H9 (cell line): ENCODE data around the gene DLEC1. TPM values are rescaled to one million over a fixed set of nuclear protein-coding genes. Genes with fewer than 3 reads are reported as not detected.

Experiments
- DNase-seq: peaks from one replicate; pipeline ENCODE4 v3.0.0-alpha.2; 2017
- H2AFZ ChIP-seq: one replicate; pipeline ENCODE4 v1.6.1; 2013; ENCODE audit warnings: mild to moderate bottlenecking, low read length, control low read depth, moderate library complexity
- H2AK5ac ChIP-seq: 2 replicates; pipeline ENCODE4 v1.6.1; 2013; ENCODE audit warnings: low read length, control low read depth, mixed read lengths; ENCODE audit not compliant: insufficient read length
- H2BK120ac ChIP-seq: one replicate; pipeline ENCODE4 v1.6.1; 2013; ENCODE audit warnings: low read depth, mild to moderate bottlenecking, low read length, control low read depth, inconsistent platforms; ENCODE audit not compliant: poor library complexity, severe bottlenecking
- H2BK12ac ChIP-seq: 2 replicates; pipeline ENCODE4 v1.6.1; 2013; ENCODE audit warnings: low read length, control low read depth, mixed read lengths, low read depth; ENCODE audit not compliant: insufficient read length
- H2BK15ac ChIP-seq: 2 replicates; pipeline ENCODE4 v1.6.1; 2013; ENCODE audit warnings: low read depth, low read length, control low read depth
- H2BK20ac ChIP-seq: one replicate; pipeline ENCODE4 v1.6.1; 2013; ENCODE audit warnings: low read depth, mild to moderate bottlenecking, low read length, control low read depth, inconsistent platforms; ENCODE audit not compliant: poor library complexity, severe bottlenecking
- H2BK5ac ChIP-seq: 2 replicates; pipeline ENCODE4 v1.6.1; 2013; ENCODE audit warnings: low read length, control low read depth, mixed read lengths; ENCODE audit not compliant: insufficient read length
- H3K14ac ChIP-seq: 2 replicates; pipeline ENCODE4 v1.6.1; 2013; ENCODE audit warnings: low read length, control low read depth; ENCODE audit not compliant: insufficient read depth
- H3K18ac ChIP-seq: 2 replicates; pipeline ENCODE4 v1.6.1; 2013; ENCODE audit warnings: low read depth, mild to moderate bottlenecking, mixed read lengths, low read length, control low read depth; ENCODE audit not compliant: insufficient read length
- H3K23ac ChIP-seq: 2 replicates; pipeline ENCODE4 v1.6.1; 2013; ENCODE audit warnings: low read length, control low read depth, mixed read lengths, low read depth; ENCODE audit not compliant: insufficient read length
- H3K23me2 ChIP-seq: 2 replicates; pipeline ENCODE4 v1.6.1; 2013; ENCODE audit warnings: low read depth, mild to moderate bottlenecking, mixed read lengths, low read length, control low read depth; ENCODE audit not compliant: insufficient read length, poor library complexity, severe bottlenecking
- H3K27ac ChIP-seq: 2 replicates; pipeline ENCODE4 v1.5.1; 2013; ENCODE audit warnings: low read length, control low read depth, mixed read lengths, low read depth; ENCODE audit not compliant: insufficient read length
- H3K27me3 ChIP-seq: 2 replicates; pipeline ENCODE4 v1.6.1; 2013; ENCODE audit warnings: low read length, control low read depth, inconsistent platforms; ENCODE audit not compliant: insufficient read depth
- H3K4ac ChIP-seq: 2 replicates; pipeline ENCODE4 v1.6.1; 2013; ENCODE audit warnings: low read depth, mild to moderate bottlenecking, control low read depth, inconsistent platforms, low read length, moderate library complexity
- H3K4me1 ChIP-seq: 2 replicates; pipeline ENCODE4 v1.6.1; 2013; ENCODE audit warnings: low read length, control low read depth, inconsistent platforms; ENCODE audit not compliant: insufficient read depth
- H3K4me2 ChIP-seq: 2 replicates; pipeline ENCODE4 v1.6.1; 2013; ENCODE audit warnings: low read length, control low read depth, mixed read lengths; ENCODE audit not compliant: insufficient read length, insufficient read depth
- H3K56ac ChIP-seq: 2 replicates; pipeline ENCODE4 v1.6.1; 2013; ENCODE audit warnings: low read depth, mild to moderate bottlenecking, mixed read lengths, low read length, control low read depth; ENCODE audit not compliant: insufficient read length
- H3K79me1 ChIP-seq: 2 replicates; pipeline ENCODE4 v1.6.1; 2013; ENCODE audit warnings: low read depth, mild to moderate bottlenecking, moderate library complexity, low read length, control low read depth, inconsistent platforms; ENCODE audit not compliant: insufficient read depth, poor library complexity, severe bottlenecking
- H3K79me2 ChIP-seq: 2 replicates; pipeline ENCODE4 v1.6.1; 2013; ENCODE audit warnings: low read length, control low read depth, inconsistent platforms; ENCODE audit not compliant: insufficient read depth
- H3K9ac ChIP-seq: 2 replicates; pipeline ENCODE4 v1.6.1; 2013; ENCODE audit warnings: low read length, control low read depth, mixed read lengths; ENCODE audit not compliant: insufficient read length; ENCODE audit errors: extremely low read depth
- H3K9me3 ChIP-seq: one replicate; pipeline ENCODE4 v1.6.1; 2013; ENCODE audit warnings: low read depth, low read length, inconsistent platforms; ENCODE audit not compliant: control insufficient read depth
- H3T11ph ChIP-seq: one replicate; pipeline ENCODE4 v1.6.1; 2013; ENCODE audit warnings: mild to moderate bottlenecking, low read length, control low read depth, inconsistent platforms
- H4K20me1 ChIP-seq: one replicate; pipeline ENCODE4 v1.6.1; 2013; ENCODE audit not compliant: control insufficient read depth, insufficient read length, insufficient read depth
- H4K5ac ChIP-seq: 2 replicates; pipeline ENCODE4 v1.6.1; 2013; ENCODE audit warnings: low read depth, mild to moderate bottlenecking, mixed read lengths, low read length, control low read depth; ENCODE audit not compliant: insufficient read length
- H4K8ac ChIP-seq: replicated peaks from 2 replicates; pipeline ENCODE4 v1.6.1; 2013; ENCODE audit warnings: low read length, control low read depth, mixed read lengths, low read depth; ENCODE audit not compliant: insufficient read length
- H4K91ac ChIP-seq: 2 replicates; pipeline ENCODE4 v1.6.1; 2013; ENCODE audit warnings: low read depth, mild to moderate bottlenecking, moderate library complexity, mixed read lengths, low read length, control low read depth; ENCODE audit not compliant: insufficient read length
- H3K27ac Mint-ChIP-seq, 3 experiments: 2 replicates in 2 of 3; 3 replicates in 1 of 3; pipeline ENCODE4 v1.8.0; 2020 to 2021; ENCODE audit warnings: mixed read lengths in 3 of 3, mild to moderate bottlenecking in 1 of 3, moderate library complexity in 1 of 3
- H3K27me3 Mint-ChIP-seq: 2 replicates; pipeline ENCODE4 v1.8.0; 2021; ENCODE audit warnings: low read depth, mild to moderate bottlenecking, moderate library complexity, mixed read lengths
- H3K36me3 Mint-ChIP-seq, 3 experiments: 2 replicates in 2 of 3; 3 replicates in 1 of 3; pipeline ENCODE4 v1.8.0; 2020 to 2021; ENCODE audit warnings: low read depth in 3 of 3, mixed read lengths in 3 of 3; ENCODE audit not compliant: insufficient read depth in 1 of 3
- H3K4me1 Mint-ChIP-seq, 2 experiments: 2 replicates each; pipeline ENCODE4 v1.8.0; 2020; ENCODE audit warnings: mixed read lengths in 2 of 2
- H3K4me3 Mint-ChIP-seq, 2 experiments: 2 replicates in 1 of 2; 3 replicates in 1 of 2; pipeline ENCODE4 v1.8.0; 2020 to 2021; ENCODE audit warnings: mild to moderate bottlenecking in 2 of 2, mixed read lengths in 2 of 2, moderate library complexity in 1 of 2
- H3K9me3 Mint-ChIP-seq, 2 experiments: 2 replicates in 1 of 2; 3 replicates in 1 of 2; pipeline ENCODE4 v1.8.0; 2020; ENCODE audit warnings: mild to moderate bottlenecking in 2 of 2, mixed read lengths in 2 of 2, moderate library complexity in 1 of 2
- whole genome bisulfite sequencing: extraction: QIAGEN DNeasy Blood & Tissue Kit; methylation state at CpG from one replicate; pipeline ENCODE4 v1.1.7; 2013; ENCODE audit warnings: missing lambda C conversion rate, low lambda C conversion rate, mixed read lengths; ENCODE audit not compliant: insufficient read length; ENCODE audit errors: extremely low coverage; 5-methylcytosine and 5-hydroxymethylcytosine counted together
- total RNA-seq: library from RNA; stranded (reverse); gene quantifications from 2 replicates; pipeline ENCODE4 v1.2.1, GENCODE V29; 2021
- TF ChIP-seq, protein P1 (sequence below): fragments of 200-600 bp; sonication (generic); conservative IDR thresholded peaks from 3 replicates; pipeline ENCODE4 v1.8.0; 2021; ENCODE audit warnings: antibody characterized with exemption, mild to moderate bottlenecking

DLEC1 gene
- total RNA-seq, 1 experiment from 2014 or later = 2.1 TPM

DNA sequence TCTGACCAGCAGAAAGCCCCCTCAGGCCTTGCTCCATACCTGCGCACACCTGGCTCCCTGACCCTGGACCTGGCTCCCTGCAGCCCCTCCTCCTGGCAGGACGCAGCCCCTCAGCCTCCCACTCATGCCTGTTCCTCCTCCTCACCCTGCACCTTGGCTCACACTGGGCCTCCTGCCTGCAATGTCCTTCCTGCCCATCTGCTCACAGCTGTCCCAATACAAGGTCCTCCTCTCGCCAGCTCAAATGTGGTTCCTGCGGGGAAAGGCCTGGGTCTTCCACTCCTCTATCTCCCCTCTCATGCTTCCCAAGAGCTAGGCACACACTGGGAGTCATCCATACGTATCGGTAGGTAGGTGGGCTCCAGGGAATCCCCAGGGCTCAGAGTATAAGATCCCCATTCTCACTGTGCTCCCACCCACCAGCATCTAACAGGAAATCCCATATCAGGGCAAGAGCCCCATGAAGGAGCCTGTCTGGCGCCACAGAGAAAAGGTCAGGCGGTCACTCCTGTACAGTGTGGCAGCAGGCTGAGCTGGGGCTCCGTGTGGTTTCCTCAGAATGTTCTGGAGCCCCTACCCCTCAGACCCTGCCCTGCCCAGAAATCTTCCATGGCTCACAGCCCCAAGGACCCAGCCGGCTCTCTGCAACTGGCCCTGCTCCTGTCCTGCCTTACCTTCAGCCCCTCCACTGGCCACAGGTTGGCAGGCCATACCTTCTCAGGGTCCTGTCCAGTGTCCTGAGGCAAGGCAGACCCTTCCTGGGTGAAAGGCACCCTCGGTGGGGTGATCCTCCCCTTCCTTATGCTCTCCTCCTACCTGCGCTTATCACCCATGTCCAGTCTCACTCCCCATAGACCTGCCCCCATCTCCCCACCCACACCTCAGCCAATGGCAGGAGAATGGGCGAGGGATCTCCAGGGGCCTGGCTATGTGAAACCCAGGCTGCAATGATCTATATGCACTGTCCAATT lies 20.4 kb upstream of the DLEC1 start:
- no peak overlapping the region for H3K23ac ChIP-seq
- H2AFZ ChIP-seq = no peak overlapping the region
- H3K27ac ChIP-seq = no peak overlapping the region
- no peak overlapping the region for H4K91ac ChIP-seq
- H3K4me3 Mint-ChIP-seq = no peak overlapping the region
- no peak overlapping the region for H3K4me2 ChIP-seq
- H3K4ac ChIP-seq = no peak overlapping the region
- H3K14ac ChIP-seq = no peak overlapping the region
- no peak for DNase-seq
- H3K27ac Mint-ChIP-seq = peak overlapping the region in 1 of 3 experiments; percentile 53; a peak in 2 of 7 replicates
- H3T11ph ChIP-seq = no peak overlapping the region
- no peaks in the 10 kb centered on the region for H3K4me1 ChIP-seq
- no peak overlapping the region for H2BK12ac ChIP-seq
- H3K9me3 ChIP-seq = no peaks in the 10 kb centered on the region
- no peaks in the 10 kb centered on the region for H3K79me1 ChIP-seq
- no peak overlapping the region for H4K8ac ChIP-seq
- H3K79me2 ChIP-seq = no peaks in the 10 kb centered on the region
- H4K5ac ChIP-seq = no peak overlapping the region
- peaks cover 5 to 36% (median 19%) of the 10 kb centered on the region in 3 experiments; a peak in 6 of 7 replicates for H3K36me3 Mint-ChIP-seq
- no peaks in the 10 kb centered on the region; the same call in 1 of the 2 replicates for H3K27me3 Mint-ChIP-seq
- H3K9ac ChIP-seq = no peak overlapping the region
- no peak overlapping the region for H2BK20ac ChIP-seq
- no peak overlapping the region for H2AK5ac ChIP-seq
- no peaks in the 10 kb centered on the region for H3K9me3 Mint-ChIP-seq
- H3K56ac ChIP-seq = no peak overlapping the region
- H2BK15ac ChIP-seq = no peak overlapping the region
- TF ChIP-seq, protein P1, sequence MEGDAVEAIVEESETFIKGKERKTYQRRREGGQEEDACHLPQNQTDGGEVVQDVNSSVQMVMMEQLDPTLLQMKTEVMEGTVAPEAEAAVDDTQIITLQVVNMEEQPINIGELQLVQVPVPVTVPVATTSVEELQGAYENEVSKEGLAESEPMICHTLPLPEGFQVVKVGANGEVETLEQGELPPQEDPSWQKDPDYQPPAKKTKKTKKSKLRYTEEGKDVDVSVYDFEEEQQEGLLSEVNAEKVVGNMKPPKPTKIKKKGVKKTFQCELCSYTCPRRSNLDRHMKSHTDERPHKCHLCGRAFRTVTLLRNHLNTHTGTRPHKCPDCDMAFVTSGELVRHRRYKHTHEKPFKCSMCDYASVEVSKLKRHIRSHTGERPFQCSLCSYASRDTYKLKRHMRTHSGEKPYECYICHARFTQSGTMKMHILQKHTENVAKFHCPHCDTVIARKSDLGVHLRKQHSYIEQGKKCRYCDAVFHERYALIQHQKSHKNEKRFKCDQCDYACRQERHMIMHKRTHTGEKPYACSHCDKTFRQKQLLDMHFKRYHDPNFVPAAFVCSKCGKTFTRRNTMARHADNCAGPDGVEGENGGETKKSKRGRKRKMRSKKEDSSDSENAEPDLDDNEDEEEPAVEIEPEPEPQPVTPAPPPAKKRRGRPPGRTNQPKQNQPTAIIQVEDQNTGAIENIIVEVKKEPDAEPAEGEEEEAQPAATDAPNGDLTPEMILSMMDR = no peak
- no peaks in the 10 kb centered on the region for H4K20me1 ChIP-seq
- H3K4me1 Mint-ChIP-seq = peaks cover under 1% of the 10 kb centered on the region in 2 experiments
- WGBS = no CpG with 5 or more reads among the region's 13 CpGs
- H3K23me2 ChIP-seq = no peaks in the 10 kb centered on the region
- H2BK5ac ChIP-seq = no peak overlapping the region
- no peak overlapping the region for H3K18ac ChIP-seq
- H3K27me3 ChIP-seq = no peaks in the 10 kb centered on the region; the same call in 1 of the 2 replicates
- H2BK120ac ChIP-seq = no peak overlapping the region
